Measurements from ENCODE around the gene PROKR2.

PROKR2 gene

DNA sequence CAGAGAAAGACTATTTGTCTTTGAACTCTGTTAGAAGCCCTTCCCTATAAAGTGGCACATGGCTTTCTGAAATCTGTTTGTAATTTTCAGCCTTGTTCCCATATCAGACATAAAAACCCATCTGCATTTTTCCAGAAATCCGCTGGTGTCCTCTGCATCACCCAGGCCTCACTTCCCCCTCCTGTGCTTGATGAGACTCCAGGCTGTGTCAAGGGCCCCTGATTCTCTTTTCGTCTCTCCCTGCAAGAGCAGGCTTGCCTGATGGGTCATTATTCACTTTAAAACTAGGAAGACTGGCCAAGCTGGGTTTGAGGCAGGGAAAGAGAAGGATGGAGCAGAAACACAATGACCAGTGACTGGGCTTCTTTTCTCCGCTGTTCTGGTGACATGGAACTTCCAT lies 10.6 kb upstream of the PROKR2 start:
- no peaks in the 10 kb centered on the region for H3K9me3 Mint-ChIP-seq
- no peaks in the 10 kb centered on the region for H3K4me1 Mint-ChIP-seq
- no peak overlapping the region for H3K27ac Mint-ChIP-seq
- H3K27me3 Mint-ChIP-seq: peaks cover 13% of the 10 kb centered on the region
- H3K36me3 Mint-ChIP-seq: no peaks in the 10 kb centered on the region
- DNase-seq (ENCODE audit: low spot score in 2 of 2) (no peak), ATAC-seq (ENCODE audit: low read depth) (no peak)
- H3K4me3 Mint-ChIP-seq: no peak overlapping the region

DNA sequence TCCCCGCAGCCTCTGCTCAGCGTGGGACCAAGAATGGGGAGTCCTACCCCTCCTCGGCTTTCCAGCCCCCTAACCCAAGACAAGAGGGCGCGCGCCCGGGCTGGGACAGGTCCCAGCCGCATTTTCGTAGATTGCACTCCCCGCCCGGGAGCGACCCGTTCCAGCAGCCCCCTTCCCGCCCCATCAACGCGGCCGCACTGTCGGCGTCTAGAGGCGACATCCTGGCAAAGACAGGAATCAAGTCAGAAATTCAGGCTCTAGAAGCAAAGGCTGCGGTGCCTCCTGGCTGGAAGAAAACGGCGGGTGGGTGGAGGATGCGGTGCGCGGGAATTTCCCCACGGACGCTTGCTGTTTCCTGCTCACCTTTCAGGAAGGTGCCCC lies 957 bp downstream of the PROKR2 start:
- H3K9me3 Mint-ChIP-seq: no peaks in the 10 kb centered on the region
- no peaks in the 10 kb centered on the region for H3K4me1 Mint-ChIP-seq
- ATAC-seq (ENCODE audit: low read depth) (no peak), DNase-seq (ENCODE audit: low spot score in 2 of 2) (no peak)
- no peak overlapping the region for H3K27ac Mint-ChIP-seq
- H3K36me3 Mint-ChIP-seq: no peaks in the 10 kb centered on the region
- H3K27me3 Mint-ChIP-seq: peaks cover 16% of the 10 kb centered on the region
- H3K4me3 Mint-ChIP-seq: no peak overlapping the region

DNA sequence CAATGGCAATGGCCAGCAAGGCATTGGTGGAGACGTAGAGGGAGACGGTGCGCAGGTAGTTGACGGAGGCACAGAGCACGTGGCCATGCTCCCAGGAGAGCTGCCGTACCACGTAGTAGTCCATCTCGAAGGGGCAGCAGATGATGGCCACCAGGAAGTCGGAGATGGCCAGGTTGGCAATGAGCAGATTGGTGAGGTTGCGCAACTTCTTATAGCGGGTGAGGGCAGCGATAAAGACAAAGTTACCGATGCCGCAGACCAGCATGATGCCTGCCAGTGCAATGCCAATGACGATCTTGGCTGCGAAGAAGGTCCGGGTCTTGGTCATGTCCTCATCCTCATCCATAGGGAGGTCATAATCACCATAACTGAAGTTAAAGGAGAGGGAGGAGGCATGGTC lies 2.8 kb downstream of the PROKR2 start:
- H3K36me3 Mint-ChIP-seq: no peaks in the 10 kb centered on the region
- DNase-seq (ENCODE audit: low spot score in 2 of 2): no peak
- no peak overlapping the region for H3K27ac Mint-ChIP-seq
- H3K4me1 Mint-ChIP-seq: no peaks in the 10 kb centered on the region
- no peak for ATAC-seq (ENCODE audit: low read depth)
- H3K27me3 Mint-ChIP-seq: peaks cover 15% of the 10 kb centered on the region
- peaks cover 6% of the 10 kb centered on the region for H3K9me3 Mint-ChIP-seq
- H3K4me3 Mint-ChIP-seq: no peak overlapping the region

DNA sequence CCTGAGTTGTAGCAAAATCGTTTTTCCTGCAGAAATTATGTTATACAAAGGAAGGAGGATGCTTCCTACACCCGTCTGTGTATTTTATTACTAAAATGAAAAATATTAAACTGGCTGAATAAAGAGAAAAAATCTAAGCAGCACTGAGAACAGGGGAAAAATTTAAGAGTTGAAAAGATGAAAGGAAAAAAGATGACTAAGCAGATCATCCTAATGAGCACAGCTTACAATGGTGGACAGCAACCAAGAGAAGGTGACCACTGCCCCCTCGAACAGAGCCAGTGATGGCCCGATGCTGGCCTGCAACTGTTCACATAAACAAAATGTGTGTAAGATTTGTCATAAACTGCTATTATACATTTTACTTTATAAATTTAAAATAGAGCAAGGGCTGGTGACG lies 4.2 kb downstream of the PROKR2 start:
- no peaks in the 10 kb centered on the region for H3K4me1 Mint-ChIP-seq
- H3K9me3 Mint-ChIP-seq: peaks cover 13% of the 10 kb centered on the region
- no peak overlapping the region for H3K4me3 Mint-ChIP-seq
- no peak for ATAC-seq (ENCODE audit: low read depth)
- H3K27me3 Mint-ChIP-seq: peaks cover 8% of the 10 kb centered on the region
- no peaks in the 10 kb centered on the region for H3K36me3 Mint-ChIP-seq
- no peak for DNase-seq (ENCODE audit: low spot score in 2 of 2)
- no peak overlapping the region for H3K27ac Mint-ChIP-seq

DNA sequence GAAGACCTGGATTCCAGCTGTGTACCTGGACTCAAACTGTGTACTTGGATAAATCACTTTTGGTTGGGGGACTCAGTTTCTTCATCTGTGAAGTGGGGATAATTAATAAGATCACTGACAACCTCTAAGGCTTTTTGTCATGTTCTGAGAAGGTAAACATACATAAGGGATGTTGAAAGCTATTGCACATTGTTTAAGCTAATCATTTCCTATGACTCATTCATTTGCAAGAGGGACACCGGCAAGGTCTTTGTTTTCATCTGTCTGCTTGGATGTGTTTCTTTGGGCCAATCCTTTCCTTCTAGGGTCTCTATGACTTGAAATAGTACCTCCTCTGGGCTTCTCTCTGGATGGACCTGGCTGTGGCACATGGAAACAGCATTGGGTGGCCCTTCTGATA lies 6.8 kb downstream of the PROKR2 start:
- Mint-ChIP-seq H3K27ac (no peak overlapping the region), H3K36me3 (no peaks in the 10 kb centered on the region), H3K9me3 (peaks cover 15% of the 10 kb centered on the region), H3K4me3 (no peak overlapping the region), H3K27me3 (peaks cover 8% of the 10 kb centered on the region), H3K4me1 (no peaks in the 10 kb centered on the region)
- ATAC-seq (ENCODE audit: low read depth) (no peak), DNase-seq (ENCODE audit: low spot score in 2 of 2) (no peak)

DNA sequence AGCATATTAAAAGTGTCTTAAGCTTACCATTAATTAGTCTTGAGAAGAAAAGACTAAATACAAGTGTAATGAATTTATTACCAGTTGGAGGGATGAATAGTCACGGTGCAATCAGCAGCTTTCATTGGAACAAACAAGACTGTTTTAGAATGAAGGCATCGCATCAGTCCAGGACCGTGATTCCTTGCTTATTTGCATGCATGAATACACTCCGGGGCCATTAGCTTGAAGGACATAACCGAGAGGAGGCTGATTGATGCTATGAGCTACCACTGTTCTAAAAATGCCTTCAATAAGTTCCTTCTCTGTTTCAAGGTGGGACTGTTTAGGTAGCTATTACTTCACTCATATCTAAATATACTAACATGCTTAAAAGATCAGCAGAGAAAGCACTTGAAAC lies 17.9 kb downstream of the PROKR2 start:
- DNase-seq (ENCODE audit: low spot score in 2 of 2) (no peak), ATAC-seq (ENCODE audit: low read depth) (no peak)
- Mint-ChIP-seq H3K27ac (no peak overlapping the region), H3K4me1 (no peaks in the 10 kb centered on the region), H3K36me3 (no peaks in the 10 kb centered on the region), H3K4me3 (no peak overlapping the region), H3K27me3 (peaks cover 7% of the 10 kb centered on the region), H3K9me3 (no peaks in the 10 kb centered on the region)

DNA sequence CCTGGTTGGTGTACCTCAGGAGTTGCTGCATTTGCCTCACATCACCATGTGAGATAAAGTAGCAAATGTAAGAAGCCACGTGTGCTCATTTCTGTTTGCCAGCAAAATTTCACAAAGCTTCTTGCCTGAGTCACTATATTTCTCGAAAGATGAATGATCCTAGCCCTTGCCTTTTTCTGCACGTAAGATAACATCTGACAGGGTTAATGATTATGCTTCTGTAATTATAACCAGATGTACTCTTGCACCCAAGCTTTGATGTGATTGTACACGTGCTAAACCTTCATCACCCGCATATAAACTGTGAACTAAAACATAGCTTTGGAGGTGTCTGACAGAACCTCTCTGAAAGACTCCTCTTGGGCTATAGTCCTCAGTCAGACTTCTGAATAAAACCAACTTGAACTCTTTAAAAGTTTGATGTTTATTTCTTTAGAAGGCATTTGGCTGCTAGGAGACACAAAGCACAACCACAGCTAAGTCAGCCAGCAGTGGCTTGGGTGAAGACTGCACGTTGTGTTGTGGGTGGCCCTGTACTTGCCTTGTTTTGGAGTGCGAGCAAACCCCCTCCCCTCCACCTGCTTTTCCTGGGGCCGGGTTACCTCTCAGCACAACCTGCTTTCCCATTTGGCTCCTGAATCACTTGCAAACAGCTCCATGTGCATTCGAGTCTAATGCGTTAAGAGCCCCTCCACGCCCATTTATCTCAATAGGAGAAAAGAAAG lies 19.3 kb downstream of the PROKR2 start:
- H3K36me3 Mint-ChIP-seq: no peaks in the 10 kb centered on the region
- H3K27ac Mint-ChIP-seq: no peak overlapping the region
- no peaks in the 10 kb centered on the region for H3K4me1 Mint-ChIP-seq
- no peak for DNase-seq (ENCODE audit: low spot score in 2 of 2)
- no peak overlapping the region for H3K4me3 Mint-ChIP-seq
- H3K27me3 Mint-ChIP-seq: peaks cover 7% of the 10 kb centered on the region
- no peak for ATAC-seq (ENCODE audit: low read depth)
- no peaks in the 10 kb centered on the region for H3K9me3 Mint-ChIP-seq

DNA sequence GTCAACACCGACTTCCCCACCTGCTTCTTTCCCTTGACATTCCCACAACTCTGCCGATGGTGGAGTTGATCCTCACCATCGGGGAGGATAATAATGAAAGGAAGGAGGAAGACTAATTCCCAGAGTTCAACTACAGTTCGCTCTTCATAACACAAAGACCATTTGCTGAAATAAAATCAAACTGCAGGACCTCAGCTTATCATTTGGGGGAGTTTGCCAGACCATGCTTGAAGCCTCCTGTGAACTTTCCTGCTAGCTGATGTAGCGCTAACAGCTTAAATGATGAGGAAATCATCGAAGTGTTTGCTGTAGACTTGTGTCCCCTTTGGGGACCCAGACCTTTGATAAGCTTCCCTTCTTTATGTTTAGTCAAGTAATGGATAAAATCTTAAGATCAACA lies 26.2 kb downstream of the PROKR2 start:
- no peaks in the 10 kb centered on the region for H3K4me1 Mint-ChIP-seq
- peaks cover 7% of the 10 kb centered on the region for H3K27me3 Mint-ChIP-seq
- DNase-seq (ENCODE audit: low spot score in 2 of 2): no peak
- no peak overlapping the region for H3K4me3 Mint-ChIP-seq
- H3K27ac Mint-ChIP-seq: no peak overlapping the region
- no peak for ATAC-seq (ENCODE audit: low read depth)
- peaks cover 9% of the 10 kb centered on the region for H3K9me3 Mint-ChIP-seq
- H3K36me3 Mint-ChIP-seq: no peaks in the 10 kb centered on the region

DNA sequence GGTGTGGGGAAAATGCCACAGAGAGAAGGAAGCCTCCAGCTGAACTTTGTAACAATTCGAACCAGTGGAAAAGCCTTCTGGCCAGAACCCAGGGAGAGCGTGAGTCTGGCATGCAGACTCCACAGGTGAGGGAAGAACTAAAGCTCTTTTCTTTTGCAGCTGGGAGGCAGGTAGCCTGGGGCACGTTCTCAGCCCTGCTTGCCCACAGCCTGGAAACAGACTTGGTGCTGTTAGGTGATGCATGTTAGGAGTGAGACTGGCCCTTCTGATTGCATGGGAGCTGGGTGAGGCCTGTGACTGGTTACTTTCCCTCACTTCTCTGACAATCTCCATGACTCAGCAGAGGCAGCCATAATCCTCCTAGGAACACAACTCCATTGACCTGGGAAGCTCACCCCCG lies 34.2 kb downstream of the PROKR2 start:
- no peak overlapping the region for H3K27ac Mint-ChIP-seq

DNA sequence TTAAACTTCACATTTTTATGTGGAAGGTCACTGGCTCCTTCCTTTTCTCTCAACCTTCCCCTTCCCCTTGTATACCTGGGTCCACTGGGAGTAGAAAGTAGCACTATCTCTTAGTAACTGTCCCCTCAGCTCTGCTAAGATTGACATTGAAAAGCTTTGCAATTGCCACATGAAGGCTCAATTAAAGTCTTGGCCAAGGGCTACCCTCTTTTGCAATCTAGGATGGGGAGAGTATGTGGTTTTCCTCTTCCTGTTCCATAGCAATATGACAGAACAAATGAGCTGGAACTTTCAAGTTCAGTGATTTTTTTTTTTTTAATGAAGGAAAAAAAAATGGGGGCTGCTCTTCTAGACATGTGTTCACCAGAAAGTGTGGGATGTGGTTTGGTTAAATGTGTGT lies 37.1 kb downstream of the PROKR2 start:
- Mint-ChIP-seq H3K27ac (no peak overlapping the region), H3K36me3 (no peaks in the 10 kb centered on the region), H3K9me3 (peaks cover 5% of the 10 kb centered on the region), H3K4me1 (no peaks in the 10 kb centered on the region), H3K4me3 (no peak overlapping the region), H3K27me3 (peaks cover 20% of the 10 kb centered on the region)
- no peak for ATAC-seq (ENCODE audit: low read depth)
- no peak for DNase-seq (ENCODE audit: low spot score in 2 of 2)

More for the DNA sequence above, 34.2 kb downstream of the PROKR2 start:
- H3K4me1 Mint-ChIP-seq: no peaks in the 10 kb centered on the region
- H3K36me3 Mint-ChIP-seq: no peaks in the 10 kb centered on the region
- no peak for DNase-seq (ENCODE audit: low spot score in 2 of 2)
- H3K4me3 Mint-ChIP-seq: no peak overlapping the region
- H3K9me3 Mint-ChIP-seq: peaks cover 18% of the 10 kb centered on the region
- H3K27me3 Mint-ChIP-seq: peaks cover 19% of the 10 kb centered on the region
- ATAC-seq (ENCODE audit: low read depth): no peak

DNA sequence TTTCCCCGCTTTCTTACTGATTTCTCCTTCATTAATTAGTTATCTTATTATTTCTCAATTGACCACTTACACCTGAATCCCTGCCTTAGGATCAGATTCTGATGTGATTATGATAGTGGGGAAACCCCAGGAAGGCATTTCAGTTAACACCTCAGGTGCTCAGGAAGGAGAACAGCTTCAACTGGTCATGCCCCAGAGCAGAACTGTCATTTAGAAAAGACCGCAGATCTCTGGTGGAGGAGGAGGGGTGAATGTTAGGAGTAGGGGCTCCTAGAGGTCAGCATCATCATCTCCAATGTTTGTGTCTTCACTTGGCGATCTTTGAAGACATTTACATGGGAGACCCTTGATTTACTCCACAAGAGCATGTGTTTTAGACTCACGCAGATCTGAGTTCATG lies 44.5 kb downstream of the PROKR2 start:
- DNase-seq (ENCODE audit: low spot score in 2 of 2) (no peak), ATAC-seq (ENCODE audit: low read depth) (no peak)
- Mint-ChIP-seq H3K4me1 (no peaks in the 10 kb centered on the region), H3K27me3 (peaks cover 11% of the 10 kb centered on the region), H3K4me3 (no peak overlapping the region), H3K36me3 (no peaks in the 10 kb centered on the region), H3K9me3 (no peaks in the 10 kb centered on the region), H3K27ac (no peak overlapping the region)

DNA sequence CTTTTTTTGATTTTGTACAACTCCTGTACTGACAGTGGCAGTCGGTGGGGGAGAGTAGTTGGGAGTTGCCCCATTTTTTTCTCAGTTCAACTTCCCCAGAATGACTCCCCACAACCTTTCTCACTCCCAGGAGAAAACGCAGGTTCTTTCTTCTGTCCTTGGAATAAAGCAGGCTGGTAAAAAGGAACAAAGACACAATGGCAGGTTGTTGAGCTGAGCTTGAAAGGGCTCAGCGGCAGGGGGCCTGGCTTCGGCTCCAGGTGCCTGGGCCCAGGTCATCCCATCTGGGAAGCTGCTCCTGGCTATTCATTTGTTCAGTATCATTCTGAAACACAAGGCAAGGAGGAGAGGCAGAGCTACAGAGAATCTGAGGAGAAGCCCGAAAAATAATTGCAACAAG lies 46.2 kb downstream of the PROKR2 start:
- Mint-ChIP-seq H3K4me3 (no peak overlapping the region), H3K4me1 (no peaks in the 10 kb centered on the region), H3K9me3 (no peaks in the 10 kb centered on the region), H3K27me3 (peaks cover 11% of the 10 kb centered on the region), H3K36me3 (no peaks in the 10 kb centered on the region), H3K27ac (no peak overlapping the region)
- DNase-seq (ENCODE audit: low spot score in 2 of 2) (no peak), ATAC-seq (ENCODE audit: low read depth) (no peak)

DNA sequence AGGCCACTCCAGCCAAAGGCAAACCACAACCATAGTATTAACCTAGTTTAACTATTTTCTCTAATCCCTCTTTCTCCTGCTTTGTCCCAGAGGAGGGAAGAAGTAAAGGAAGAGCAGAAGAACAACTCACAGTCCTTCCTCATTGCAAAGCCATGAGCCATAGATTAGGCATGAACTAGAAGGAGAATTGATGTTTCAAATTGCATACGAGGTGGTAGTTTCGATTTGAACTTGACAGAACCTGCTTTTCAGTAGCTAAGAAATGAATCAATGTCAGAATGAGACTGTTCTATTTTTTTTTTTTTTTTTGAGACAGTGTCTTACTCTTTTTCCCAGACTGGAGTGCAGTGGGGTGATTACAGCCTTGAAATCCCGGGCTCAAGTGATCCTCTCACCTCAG lies 48.3 kb downstream of the PROKR2 start:
- no peak overlapping the region for H3K4me3 Mint-ChIP-seq
- H3K27me3 Mint-ChIP-seq: peaks cover 14% of the 10 kb centered on the region
- no peak overlapping the region for H3K27ac Mint-ChIP-seq
- H3K9me3 Mint-ChIP-seq: no peaks in the 10 kb centered on the region
- no peak for ATAC-seq (ENCODE audit: low read depth)
- H3K36me3 Mint-ChIP-seq: no peaks in the 10 kb centered on the region
- no peak for DNase-seq (ENCODE audit: low spot score in 2 of 2)
- H3K4me1 Mint-ChIP-seq: no peaks in the 10 kb centered on the region

DNA sequence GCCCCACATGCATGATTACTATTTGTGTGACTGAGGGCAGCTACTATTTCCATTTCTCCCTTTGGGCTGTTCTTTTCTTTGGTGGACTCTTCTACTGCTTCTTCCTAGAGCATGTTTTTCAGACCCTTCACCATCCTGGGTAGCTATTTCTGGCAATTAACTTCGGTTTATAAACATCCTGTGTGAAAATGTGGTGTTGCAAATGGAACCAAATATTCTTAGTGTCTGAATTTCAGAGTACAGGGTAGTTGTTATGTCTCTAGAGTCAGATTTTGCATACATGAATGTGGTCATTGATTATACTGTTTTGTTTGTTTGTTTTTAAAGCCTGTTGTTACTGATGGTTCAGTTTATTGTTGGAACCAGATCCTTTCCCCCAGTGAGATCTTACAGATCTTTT lies 49.7 kb downstream of the PROKR2 start:
- H3K9me3 Mint-ChIP-seq: no peaks in the 10 kb centered on the region
- DNase-seq (ENCODE audit: low spot score in 2 of 2) (no peak), ATAC-seq (ENCODE audit: low read depth) (no peak)
- H3K27ac Mint-ChIP-seq: no peak overlapping the region
- H3K36me3 Mint-ChIP-seq: no peaks in the 10 kb centered on the region
- no peak overlapping the region for H3K4me3 Mint-ChIP-seq
- H3K4me1 Mint-ChIP-seq: no peaks in the 10 kb centered on the region
- peaks cover 14% of the 10 kb centered on the region for H3K27me3 Mint-ChIP-seq

Measured in memory B cell (primary cell).